ENCODE results near the gene RNF144A. TPM values are rescaled to one million over a fixed set of nuclear protein-coding genes. Genes with fewer than 3 reads are reported as not detected.

The RNF144A gene
- total and polyA plus RNA-seq, 2 donors (not counting 3 experiments of a cell fraction or from before 2014, with no cell fraction given) = 9.7 to 28.8 TPM

DNA sequence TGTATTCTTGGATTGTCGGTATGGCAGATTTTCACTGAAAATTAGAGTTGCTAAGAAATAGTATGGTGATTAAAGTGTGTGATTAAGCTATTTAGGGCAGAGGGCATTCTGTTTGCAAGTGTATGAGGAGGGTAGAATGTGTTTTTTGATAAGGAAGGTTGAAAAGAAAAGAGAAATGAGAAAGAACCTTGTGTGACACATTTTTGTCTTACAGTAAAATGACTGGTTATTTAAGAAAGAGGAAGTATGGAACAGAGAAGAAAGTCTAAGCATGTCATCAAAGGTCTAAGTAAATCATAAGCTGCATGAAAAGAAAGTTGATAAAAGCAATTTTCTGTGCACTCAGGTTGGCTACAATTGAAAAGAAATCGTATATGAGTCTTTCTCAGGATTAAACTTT is 44.8 kb upstream of the RNF144A start:
- Histone ChIP-seq H3K27me3 (ENCODE audit: control insufficient read depth in 2 of 2, insufficient read depth in 2 of 2, low read length in 2 of 2) (peaks cover 4 to 17% of the 10 kb centered on the region in 2 experiments), H2AFZ (ENCODE audit: low read depth, low read length) (no peak overlapping the region), H3K4me3 (replicated peaks in 1 of 3; ENCODE audit: insufficient read depth in 1 of 3, low read depth in 1 of 3, low read length in 3 of 3) (no peak overlapping the region), H4K20me1 (replicated peaks; ENCODE audit: control insufficient read depth, extremely low read depth, insufficient read depth, low read length) (no peaks in the 10 kb centered on the region), H3K9ac (replicated peaks; ENCODE audit: extremely low read depth, insufficient read depth, low read length) (no peak overlapping the region), H3K36me3 (ENCODE audit: control insufficient read depth in 2 of 2, extremely low read depth in 1 of 2, insufficient read depth in 2 of 2, low read length in 2 of 2) (no peaks in the 10 kb centered on the region), H3K4me2 (ENCODE audit: insufficient read depth, low read length) (no peak overlapping the region), H3K27ac (ENCODE audit: insufficient read depth, low read depth, low read length) (no peak overlapping the region), H3K9me3 (replicated peaks; ENCODE audit: control insufficient read depth, insufficient read depth, low read length) (no peaks in the 10 kb centered on the region), H3K79me2 (ENCODE audit: control insufficient read depth, insufficient read depth, low read length) (no peaks in the 10 kb centered on the region), H3K9me1 (replicated peaks; ENCODE audit: control insufficient read depth, extremely low read depth, insufficient read depth, low read length) (no peaks in the 10 kb centered on the region), H3K4me1 (ENCODE audit: control insufficient read depth, extremely low read depth, insufficient read depth, low read length) (no peaks in the 10 kb centered on the region)
- POLR2A ChIA-PET = no interaction called here
- no TSS peak for BruUV-seq (replicated peaks)
- intact Hi-C loops (cut with micrococcal nuclease) (no loop called here), dilution Hi-C loops (cut with MboI; ENCODE audit: extremely low pct_ligation_motif_present, low sequenced_read_pairs) (no loop called here)
- FAIRE-seq = no peak
- CTCF ChIA-PET = no interaction called here
- DNase-seq (ENCODE audit: low read depth, low spot score) = no peak
- TF ChIP-seq FOS (IDR thresholded peaks at IDR 0.05; ENCODE audit: borderline replicate concordance, insufficient read depth, low read length) = no peak
- no peak for TF ChIP-seq MYC (IDR thresholded peaks at IDR 0.05; ENCODE audit: low read depth, low read length)
- TF ChIP-seq POLR2AphosphoS5 (IDR thresholded peaks at IDR 0.05; ENCODE audit: insufficient read depth, low read depth, low read length) = no peak
- TF ChIP-seq, protein P1, sequence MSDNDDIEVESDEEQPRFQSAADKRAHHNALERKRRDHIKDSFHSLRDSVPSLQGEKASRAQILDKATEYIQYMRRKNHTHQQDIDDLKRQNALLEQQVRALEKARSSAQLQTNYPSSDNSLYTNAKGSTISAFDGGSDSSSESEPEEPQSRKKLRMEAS (IDR thresholded peaks at IDR 0.05; ENCODE audit: insufficient read depth, insufficient read length) = no peak
- TF ChIP-seq GATA2 (IDR thresholded peaks at IDR 0.05; ENCODE audit: insufficient read depth, insufficient read length, low read depth, low read length) = no peak
- no peak for TF ChIP-seq JUN (IDR thresholded peaks at IDR 0.05; ENCODE audit: borderline replicate concordance, insufficient read depth, insufficient read length, low read depth)
- TF ChIP-seq POLR2A (IDR thresholded peaks at IDR 0.05; ENCODE audit: low read depth, low read length) = no peak
- TF ChIP-seq, protein P2, sequence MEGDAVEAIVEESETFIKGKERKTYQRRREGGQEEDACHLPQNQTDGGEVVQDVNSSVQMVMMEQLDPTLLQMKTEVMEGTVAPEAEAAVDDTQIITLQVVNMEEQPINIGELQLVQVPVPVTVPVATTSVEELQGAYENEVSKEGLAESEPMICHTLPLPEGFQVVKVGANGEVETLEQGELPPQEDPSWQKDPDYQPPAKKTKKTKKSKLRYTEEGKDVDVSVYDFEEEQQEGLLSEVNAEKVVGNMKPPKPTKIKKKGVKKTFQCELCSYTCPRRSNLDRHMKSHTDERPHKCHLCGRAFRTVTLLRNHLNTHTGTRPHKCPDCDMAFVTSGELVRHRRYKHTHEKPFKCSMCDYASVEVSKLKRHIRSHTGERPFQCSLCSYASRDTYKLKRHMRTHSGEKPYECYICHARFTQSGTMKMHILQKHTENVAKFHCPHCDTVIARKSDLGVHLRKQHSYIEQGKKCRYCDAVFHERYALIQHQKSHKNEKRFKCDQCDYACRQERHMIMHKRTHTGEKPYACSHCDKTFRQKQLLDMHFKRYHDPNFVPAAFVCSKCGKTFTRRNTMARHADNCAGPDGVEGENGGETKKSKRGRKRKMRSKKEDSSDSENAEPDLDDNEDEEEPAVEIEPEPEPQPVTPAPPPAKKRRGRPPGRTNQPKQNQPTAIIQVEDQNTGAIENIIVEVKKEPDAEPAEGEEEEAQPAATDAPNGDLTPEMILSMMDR (IDR thresholded peaks at IDR 0.05; ENCODE audit: extremely low read depth in 1 of 2, insufficient read depth in 1 of 2, low read depth in 1 of 2, low read length in 2 of 2) = no peak
- no peak for TF ChIP-seq EZH2 (IDR thresholded peaks at IDR 0.05; ENCODE audit: borderline replicate concordance, low read depth, low read length, severe bottlenecking)

All from endothelial cell of umbilical vein (primary cell).